ENCODE results near the gene TDRKH.
"Not testable (repeated sequence)": the region's sequence is repeated elsewhere in the genome, so short reads cannot be mapped to it uniquely, and the experiment has no call there.

Gene TDRKH

DNA sequence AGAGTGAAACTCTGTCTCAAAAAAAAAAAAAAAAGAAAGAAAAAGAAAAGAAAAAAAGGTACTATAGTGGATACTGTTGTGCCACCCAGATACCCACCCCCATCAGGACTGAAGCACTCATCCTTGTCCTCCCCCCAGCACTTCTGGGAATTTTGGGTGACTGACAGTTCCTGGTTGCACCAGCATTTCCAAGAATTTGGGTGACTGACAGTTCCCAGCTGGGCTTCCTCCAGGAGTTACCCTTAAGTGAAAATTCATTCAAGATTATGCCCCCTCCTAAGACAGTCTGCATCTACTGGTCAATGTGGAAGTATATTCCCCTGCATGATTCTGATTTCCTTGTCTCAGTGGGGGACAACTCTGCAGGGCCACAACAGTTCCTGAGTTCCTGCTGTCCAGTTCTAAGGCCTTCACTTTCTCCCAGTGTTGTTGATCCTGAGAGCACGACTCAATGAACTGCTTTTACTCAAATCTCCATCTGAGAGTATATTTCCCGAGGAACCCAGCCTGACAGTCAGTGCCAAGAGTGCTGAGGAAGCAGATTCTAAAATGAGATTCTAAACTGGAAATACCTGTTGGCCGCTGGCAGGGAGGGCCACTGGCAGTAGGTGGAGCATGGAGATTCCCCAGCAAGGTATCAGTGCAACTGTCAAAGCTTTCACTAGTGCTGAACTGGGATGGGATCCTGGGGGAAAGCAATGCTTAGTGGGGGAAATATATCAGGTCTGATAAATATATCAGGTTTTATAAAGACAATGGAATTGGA is 50.5 kb downstream of the TDRKH start:
- ChIA-PET CTCF (interaction anchor here (0.7 to 2.4 kb wide), 3 partner anchors 47 to 372 kb away, joined by 4 to 10 read pairs (median 6); no protein-coding TSS in a partner anchor), POLR2A (no interaction called here)
- H3K4me3 ChIP-seq (ENCODE audit: low read depth, low read length): no peak overlapping the region
- DNase-seq (ENCODE audit: low read depth, low spot score): no peak
- TF ChIP-seq, protein P1, sequence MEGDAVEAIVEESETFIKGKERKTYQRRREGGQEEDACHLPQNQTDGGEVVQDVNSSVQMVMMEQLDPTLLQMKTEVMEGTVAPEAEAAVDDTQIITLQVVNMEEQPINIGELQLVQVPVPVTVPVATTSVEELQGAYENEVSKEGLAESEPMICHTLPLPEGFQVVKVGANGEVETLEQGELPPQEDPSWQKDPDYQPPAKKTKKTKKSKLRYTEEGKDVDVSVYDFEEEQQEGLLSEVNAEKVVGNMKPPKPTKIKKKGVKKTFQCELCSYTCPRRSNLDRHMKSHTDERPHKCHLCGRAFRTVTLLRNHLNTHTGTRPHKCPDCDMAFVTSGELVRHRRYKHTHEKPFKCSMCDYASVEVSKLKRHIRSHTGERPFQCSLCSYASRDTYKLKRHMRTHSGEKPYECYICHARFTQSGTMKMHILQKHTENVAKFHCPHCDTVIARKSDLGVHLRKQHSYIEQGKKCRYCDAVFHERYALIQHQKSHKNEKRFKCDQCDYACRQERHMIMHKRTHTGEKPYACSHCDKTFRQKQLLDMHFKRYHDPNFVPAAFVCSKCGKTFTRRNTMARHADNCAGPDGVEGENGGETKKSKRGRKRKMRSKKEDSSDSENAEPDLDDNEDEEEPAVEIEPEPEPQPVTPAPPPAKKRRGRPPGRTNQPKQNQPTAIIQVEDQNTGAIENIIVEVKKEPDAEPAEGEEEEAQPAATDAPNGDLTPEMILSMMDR (IDR thresholded peaks at IDR 0.05; ENCODE audit: insufficient read depth, low read length, missing control alignments): no peak

- ChIA-PET POLR2A (no interaction called here), CTCF (interaction anchor here (1.5 to 2.6 kb wide), 4 partner anchors 9 to 293 kb away, joined by 3 to 12 read pairs (median 8); no protein-coding TSS in a partner anchor)
- DNase-seq (ENCODE audit: low read depth, low spot score): no peak
- TF ChIP-seq, protein P1 (IDR thresholded peaks at IDR 0.05; ENCODE audit: insufficient read depth, low read length, missing control alignments): no peak
- H3K4me3 ChIP-seq (ENCODE audit: low read depth, low read length): no peak overlapping the region
These were observed 52.8 kb downstream of the TDRKH start for GRCh38 chr1:151737479-151737878.

GRCh38 chr1:151737026-151737425 is 53.3 kb downstream of the TDRKH start:
- TF ChIP-seq, protein P1 (IDR thresholded peaks at IDR 0.05; ENCODE audit: insufficient read depth, low read length, missing control alignments): no peak
- POLR2A ChIA-PET: no interaction called here
- H3K4me3 ChIP-seq (ENCODE audit: low read depth, low read length): no peak overlapping the region
- DNase-seq (ENCODE audit: low read depth, low spot score): no peak
- CTCF ChIA-PET: interaction anchor here (2.4 to 2.6 kb wide), 3 partner anchors 8 to 292 kb away, joined by 6 to 12 read pairs (median 10); no protein-coding TSS in a partner anchor

DNA sequence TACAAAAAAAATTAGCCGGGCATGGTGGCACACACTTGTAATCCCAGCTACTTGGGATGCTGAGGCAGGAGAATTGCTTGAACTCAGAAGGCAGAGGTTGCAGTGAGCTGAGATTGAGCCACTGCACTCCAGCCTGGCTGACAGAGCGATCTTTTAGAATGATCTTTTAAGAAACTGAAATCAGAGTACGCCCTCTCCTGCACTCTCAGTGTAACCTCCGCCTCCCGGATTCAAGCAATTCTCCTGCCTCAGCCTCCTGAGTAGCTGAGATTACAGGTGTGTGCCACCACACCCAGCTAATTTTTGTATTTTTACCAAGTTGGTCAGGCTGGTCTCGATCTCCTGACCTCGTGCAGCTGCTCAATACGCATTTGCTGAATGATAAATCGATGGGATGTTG is 56.3 kb downstream of the TDRKH start:
- CTCF ChIA-PET: interaction anchor here (0.8 to 3.5 kb wide), 39 partner anchors 7 to 632 kb away, joined by 3 to 33 read pairs (median 4); partner anchors contain the start of gene RIIAD1

GRCh38 chr1:151733126-151733525 is 57.2 kb downstream of the TDRKH start:
- ChIA-PET CTCF (interaction anchor here (0.7 to 3.5 kb wide), 10 partner anchors 10 to 289 kb away, joined by 3 to 33 read pairs (median 12); partner anchors contain the start of gene RIIAD1), POLR2A (no interaction called here)
- TF ChIP-seq, protein P1 (IDR thresholded peaks at IDR 0.05; ENCODE audit: insufficient read depth, low read length, missing control alignments): no peak
- H3K4me3 ChIP-seq (ENCODE audit: low read depth, low read length): no peak overlapping the region
- no peak for DNase-seq (ENCODE audit: low read depth, low spot score)

More for the DNA sequence above, 56.3 kb downstream of the TDRKH start:
- DNase-seq (ENCODE audit: low read depth, low spot score); H3K4me3 ChIP-seq (ENCODE audit: low read depth, low read length); POLR2A ChIA-PET: not testable (repeated sequence)

DNA sequence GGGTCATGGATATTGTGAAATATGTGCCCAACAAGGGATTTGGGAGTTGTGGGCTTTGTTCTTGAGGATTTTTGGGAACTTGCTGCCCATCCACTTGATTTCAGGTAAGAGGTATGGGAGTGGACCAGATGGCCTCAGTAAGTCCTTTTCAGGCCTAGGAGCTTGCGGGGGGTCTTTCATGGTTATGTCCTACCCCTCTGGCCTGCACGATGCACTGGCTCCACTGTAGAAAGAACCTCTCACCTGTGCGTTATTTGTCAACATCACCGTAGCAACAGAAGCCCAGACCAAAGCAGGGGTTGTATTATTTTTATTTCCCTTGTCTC is 60.4 kb downstream of the TDRKH start:
- no peak for DNase-seq (ENCODE audit: low read depth, low spot score)
- ChIA-PET CTCF (interaction anchor here (1.1 kb wide), 1 partner anchor 39 kb away, joined by 3 read pairs; no protein-coding TSS in a partner anchor), POLR2A (interaction anchor here (0.7 kb wide), 1 partner anchor 13 kb away, joined by 4 read pairs; no protein-coding TSS in a partner anchor)
- H3K4me3 ChIP-seq (ENCODE audit: low read depth, low read length): no peak overlapping the region
- TF ChIP-seq, protein P1 (IDR thresholded peaks at IDR 0.05; ENCODE audit: insufficient read depth, low read length, missing control alignments): no peak
